HT1080 (cell line): Measurements from ENCODE around the gene PHLDA3. TPM values are rescaled to one million over a fixed set of nuclear protein-coding genes. Genes with fewer than 3 reads are reported as not detected.

ENCODE experiments used
- DNase-seq: peaks from one replicate; pipeline ENCODE4 v3.0.0-alpha.2; 2015; ENCODE audit warnings: low read depth
- polyA plus RNA-seq, 2 experiments: library from polyadenylated mRNA; depleted of rRNA; stranded (reverse); fragments of >200 nt; gene quantifications; 2 replicates each; pipeline ENCODE4 v1.2.3, GENCODE V29; 2015
- total RNA-seq: library from RNA; depleted of rRNA; stranded (reverse); fragments of >200 nt; shearing (Covaris generic); gene quantifications from 2 replicates; pipeline ENCODE4 v1.2.3, GENCODE V29; 2014; rRNA removed

Gene PHLDA3
- total RNA-seq = 91.8 and 111 TPM in 2 replicates
- polyA plus RNA-seq (2015; cell fraction: cytosol; rRNA removed) = 104 and 143 TPM in 2 replicates
- 90.0 and 94.6 TPM in 2 replicates for polyA plus RNA-seq (2015; cell fraction: nucleus; rRNA removed)

DNA sequence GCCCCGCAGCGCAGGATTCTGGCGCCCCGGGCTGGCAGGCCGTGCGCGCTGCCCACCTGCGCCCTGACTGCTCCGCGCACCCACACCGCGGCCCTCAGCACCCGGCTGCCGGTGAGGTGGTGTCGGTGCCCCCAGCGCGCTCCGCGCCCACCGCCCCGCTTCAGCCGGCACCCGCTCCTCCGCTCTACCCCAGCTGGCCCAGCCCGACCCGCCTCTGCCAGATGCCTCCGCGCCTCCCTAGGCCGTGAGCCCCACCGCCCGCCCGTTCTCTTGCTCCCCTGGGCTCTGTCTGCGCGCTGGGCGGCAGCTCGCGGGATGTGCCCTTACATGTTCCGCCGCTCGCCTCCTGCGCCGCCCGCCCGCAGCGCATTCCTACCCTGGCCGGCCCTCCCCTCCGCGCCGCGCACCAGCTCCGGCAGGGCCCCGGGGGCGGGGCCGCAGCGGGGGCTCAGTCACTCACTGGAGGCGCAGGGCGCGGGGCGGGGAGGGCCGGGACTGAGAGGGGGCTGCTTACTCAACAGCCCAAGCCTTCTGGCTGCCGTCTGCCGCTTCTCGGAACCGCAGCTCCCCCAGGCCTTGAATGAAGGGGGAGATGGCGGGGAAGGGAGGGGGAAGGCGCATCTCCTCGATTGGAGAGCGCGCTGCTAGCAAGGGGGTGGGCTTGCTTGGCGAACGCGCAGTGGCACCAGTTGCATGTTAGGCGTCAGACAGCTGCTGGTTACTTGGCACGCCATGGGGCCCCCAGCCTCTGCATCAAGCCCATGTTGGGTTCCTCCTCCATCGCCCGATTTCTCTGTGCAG is at the start of gene PHLDA3:
PHLDA3 (minus strand) TSS at position 345 of the 801 bp plus-strand sequence. CDS start 402 bp downstream, outside the sequence.
- DNase-seq = peak; percentile 84

DNA sequence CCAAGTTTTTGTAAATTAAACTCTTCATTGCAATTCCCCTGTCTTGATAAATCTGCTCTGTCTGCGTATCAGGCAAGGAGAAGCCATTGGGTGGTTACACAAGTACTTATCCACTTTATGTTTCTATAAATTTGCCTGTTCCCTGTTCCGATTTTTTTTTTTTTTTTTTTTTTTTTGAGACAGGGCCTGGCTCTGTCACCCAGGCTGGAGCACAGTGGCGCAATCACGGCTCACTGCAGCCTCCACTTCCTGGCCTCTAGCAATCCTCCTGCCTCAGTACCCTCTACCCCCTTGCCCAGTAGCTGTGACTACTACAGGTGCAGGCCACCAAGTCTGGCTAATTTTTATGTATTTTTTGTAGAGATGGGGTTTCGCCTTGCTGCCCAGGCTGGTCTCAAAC is 49.1 kb upstream of the PHLDA3 start:
- DNase-seq = no peak

DNA sequence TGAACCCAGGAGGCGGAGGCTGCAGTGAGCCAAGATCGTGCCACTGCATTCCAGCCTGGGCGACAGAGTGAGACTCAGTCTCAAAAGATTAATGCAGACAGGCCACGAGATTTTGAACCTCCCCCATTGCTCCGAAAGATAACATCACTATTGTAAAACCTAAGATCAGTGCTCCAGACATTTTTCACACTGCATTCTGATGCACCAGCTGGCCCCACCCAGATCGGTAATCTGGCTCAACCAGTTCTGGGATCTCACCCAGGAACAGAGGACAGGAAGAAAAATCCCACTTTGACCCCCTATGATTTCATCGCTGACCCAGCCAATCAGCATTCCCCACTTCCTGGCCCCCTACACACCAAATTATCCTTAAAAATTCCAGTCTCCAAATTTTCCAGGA is 48.6 kb upstream of the PHLDA3 start:
- DNase-seq = no peak

DNA sequence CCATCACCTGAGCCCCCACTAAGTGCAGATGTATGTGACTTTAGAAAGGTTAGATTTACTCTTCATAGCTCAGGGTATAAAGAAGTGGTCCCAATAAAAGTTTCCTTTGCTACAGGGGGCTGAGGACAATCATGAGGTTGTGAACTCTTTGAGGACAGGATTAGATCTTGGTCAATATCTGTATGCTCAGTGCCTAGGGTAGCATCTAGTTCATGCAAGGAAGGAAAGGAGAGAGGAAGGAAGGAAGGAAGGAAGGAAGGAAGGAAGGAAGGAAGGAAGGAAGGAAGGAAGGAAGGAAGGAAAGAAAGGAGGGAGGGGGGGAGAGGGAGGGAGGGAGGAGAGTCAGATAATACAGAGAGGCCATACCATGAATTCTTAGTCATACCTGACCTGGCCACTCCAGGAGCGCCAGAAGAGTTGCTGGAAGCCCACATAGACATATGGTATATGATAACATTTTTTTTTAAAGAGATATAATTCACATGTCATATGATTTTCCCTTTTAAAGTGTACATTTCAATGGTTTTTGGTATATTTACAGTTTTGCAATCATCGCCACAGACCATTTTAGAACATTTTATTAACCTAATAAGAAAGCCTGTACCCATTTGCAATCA is 47.6 kb upstream of the PHLDA3 start:
- DNase-seq = no peak

DNA sequence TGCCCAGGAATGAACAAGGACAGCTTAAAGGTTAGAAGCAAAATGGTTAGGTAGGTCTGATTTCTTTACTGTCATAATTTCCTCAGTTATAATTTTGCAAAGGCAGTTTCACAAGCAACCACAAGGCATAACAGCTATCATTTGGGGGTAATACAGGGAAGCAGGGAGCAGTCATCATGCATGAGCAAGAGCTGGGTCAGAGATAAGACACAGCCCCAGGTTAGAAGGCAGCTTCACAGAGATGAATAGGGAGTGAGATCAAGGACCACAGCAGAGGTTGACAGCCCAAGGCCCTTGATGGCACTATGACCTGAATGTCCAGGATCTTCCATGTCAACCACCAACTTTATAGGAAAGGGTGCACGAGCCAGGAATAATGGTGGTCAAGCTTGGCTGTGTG is 46.9 kb upstream of the PHLDA3 start:
- no peak for DNase-seq

DNA sequence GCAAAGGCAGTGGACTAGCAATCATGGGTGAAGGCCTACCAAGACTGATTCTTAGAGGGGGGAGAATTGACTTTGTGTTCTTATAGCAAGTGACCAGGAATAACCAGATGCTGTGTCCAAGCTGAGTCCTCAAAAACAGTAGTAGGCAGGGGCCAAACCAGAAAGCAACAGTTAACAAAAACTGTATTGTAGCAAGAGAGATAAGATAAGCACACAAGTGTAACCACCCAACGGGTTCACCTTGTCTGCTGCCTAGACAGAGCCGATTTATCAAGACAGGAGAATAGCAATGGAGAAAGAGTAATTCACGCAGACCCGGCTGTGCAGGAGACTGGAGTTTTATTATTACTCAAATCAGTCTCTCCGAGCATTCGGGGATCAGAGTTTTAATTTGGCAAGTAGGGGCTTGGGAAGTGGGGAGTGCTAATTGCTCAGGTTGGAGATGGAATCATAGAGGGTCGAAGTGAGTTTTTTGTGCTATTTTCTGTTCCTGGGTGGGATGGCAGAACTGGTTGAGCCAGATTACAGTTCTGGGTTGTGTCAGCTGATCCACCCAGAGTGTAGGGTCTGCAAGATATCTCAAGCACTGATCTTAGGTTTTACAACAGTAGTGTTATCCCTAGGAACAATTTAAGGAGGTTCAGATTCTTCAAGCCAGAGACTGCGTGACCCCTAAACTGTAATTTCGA is 46.2 kb upstream of the PHLDA3 start:
- DNase-seq = no peak

DNA sequence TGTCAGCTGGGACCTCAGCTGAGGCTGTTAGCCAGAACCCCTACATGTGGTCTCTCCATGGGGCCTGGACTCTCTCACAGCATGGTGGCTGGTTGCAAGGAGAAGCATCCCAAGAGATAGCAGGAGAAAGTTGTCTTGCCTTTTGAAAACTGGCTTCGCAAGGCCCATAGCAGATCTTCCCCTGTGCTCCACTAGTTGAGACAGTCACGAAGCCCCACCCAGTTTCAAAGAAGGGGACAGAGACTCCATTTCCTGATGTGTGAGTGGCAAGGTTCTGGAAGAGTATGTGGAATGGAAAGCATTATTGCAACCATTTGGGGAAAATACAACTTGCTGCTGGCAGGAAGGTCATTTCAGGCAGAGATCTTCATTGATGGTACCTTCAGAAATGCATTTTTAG is 45.5 kb upstream of the PHLDA3 start:
- DNase-seq = no peak

DNA sequence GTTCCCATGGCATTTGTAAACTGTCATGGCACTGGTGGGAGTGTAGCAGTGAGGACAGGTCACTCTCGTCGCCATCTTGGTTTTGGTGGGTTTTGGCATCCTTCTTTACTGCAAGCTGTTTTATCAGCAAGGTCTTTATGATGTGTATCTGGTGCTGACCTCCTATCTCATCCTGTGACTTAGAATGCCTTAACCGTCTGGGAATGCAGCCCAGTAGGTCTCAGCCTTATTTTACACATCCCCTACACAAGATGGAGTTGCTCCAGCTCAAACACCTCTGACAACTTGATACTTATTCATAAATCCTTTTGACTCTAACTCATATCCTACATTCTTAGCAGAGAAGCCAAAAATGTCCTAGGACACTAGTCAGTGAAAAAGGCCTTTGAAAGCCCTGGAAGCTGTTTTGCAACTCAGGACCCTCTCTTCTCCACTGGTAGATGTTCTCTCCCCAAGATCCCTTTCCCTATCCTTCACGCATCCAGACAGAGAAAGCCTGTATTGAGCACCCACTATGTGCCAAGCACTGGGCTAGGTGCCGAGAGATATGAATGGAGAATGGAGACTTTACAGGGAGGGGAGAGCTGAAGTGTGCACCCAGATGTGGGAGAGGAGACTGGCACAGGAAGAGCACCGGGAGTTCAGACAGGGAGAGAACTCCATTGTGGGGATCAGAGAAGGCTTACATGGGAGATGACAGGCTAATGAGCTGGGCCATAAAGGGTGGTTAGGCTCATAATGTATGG is 44.7 kb upstream of the PHLDA3 start:
- no peak for DNase-seq

DNA sequence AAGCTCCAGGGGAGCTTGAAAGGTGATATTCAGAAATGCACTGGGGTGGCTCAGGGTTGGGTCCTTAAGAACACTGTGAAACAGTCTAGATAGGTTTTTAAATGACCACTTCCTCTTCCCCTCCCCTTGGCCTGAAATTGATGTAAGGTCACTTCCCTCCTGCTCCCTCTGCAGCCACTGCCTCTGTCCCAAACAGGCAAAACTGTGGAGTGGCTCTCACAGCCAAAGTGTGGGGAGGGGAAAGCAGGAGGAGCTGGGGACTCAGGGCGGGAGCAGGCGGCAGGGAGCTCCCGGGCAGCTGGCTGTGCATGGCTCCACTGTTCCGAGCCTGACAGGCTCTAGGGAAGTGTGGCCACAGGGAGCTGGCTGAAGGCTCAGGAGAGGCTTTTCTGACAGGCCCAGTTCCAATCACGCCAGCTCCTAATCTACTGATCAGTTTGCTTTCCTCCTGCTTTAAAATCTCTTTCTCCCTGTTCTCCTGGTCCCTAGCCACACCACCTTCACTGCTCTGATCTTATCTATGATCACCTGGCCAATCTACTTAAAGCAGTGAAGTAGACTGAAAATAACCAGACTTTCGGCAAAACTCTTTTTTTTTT is 43.1 kb upstream of the PHLDA3 start:
- DNase-seq = no peak

DNA sequence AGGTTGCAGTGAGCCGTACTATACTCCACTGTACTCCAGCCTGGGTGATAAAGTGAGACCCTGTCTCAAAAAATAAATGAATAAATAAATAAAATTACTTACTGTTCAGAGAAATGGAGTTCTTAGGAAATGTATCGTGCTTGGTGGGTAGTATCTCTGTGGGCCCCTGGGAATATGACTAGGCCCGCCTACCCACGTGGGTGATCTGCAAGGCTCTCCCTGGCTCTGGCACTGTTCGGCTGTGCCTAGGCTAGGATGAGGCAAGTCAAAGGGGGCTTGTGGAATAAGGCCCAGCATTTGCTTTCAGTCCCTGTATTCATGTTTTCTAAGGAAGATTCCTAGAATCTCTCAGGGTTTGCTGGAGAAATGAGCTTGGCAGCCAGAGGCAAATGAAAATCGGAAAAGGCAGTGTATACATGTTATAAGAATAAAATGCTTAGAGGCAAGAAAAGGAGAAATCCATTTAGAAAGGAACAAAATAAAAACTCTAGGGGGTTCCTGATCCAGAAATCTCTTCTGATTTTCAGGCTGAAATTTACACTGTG is 42.5 kb upstream of the PHLDA3 start:
- DNase-seq = no peak

DNA sequence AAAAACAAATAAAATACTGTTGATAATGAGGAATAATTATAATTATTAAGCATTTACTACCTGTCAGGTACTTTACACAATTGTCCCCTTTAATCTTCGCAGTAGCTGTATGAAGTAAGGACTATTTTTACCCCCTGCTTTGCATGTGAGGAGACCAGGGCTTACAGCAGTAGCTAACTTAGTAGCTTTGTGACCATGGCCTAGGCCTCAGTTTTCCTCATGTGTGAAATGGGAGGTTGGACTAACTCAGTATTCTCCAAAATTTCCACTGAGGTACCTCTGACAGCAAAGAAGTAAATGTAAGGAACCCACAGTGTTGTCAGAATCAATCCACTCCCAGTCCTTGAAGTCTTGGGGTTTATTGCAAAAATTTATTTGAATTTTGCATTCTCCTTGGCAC is 41.7 kb upstream of the PHLDA3 start:
- no peak for DNase-seq

DNA sequence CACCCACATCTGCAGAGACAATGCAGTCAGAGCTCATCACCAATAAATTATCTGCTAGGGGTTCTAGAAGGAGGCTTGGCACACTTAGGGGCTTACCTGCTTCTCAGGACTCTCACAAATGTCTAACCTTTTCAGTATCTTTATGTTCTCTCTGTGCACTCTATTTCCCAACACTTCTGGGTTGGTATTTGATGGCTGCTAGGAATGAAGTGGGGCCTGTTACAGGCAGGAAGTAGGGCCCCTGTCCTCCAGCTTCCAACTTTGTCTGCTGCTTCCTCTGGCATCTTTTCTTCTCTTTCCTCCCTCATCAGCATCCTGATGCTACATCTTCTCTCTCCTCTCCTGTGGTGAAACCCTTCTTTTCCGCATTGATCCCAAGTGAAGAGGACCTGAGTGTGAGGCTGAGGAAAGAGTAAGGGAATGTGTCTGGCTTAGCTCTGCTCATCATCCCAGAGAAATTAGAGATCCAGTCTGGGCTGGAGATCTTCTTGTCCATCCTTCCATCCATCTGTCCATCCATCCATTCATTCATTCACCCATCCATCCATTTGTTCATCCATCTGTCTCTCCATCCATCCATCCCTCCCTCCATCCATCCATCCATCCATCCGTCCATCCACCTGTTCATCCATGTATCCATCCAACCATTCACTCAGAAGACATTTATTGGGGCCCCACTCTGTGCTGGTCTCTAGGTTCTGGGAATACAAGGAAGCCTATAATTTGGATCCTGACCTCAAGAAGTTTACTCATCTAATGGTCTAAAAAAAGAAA is 40.8 kb upstream of the PHLDA3 start:
- no peak for DNase-seq

DNA sequence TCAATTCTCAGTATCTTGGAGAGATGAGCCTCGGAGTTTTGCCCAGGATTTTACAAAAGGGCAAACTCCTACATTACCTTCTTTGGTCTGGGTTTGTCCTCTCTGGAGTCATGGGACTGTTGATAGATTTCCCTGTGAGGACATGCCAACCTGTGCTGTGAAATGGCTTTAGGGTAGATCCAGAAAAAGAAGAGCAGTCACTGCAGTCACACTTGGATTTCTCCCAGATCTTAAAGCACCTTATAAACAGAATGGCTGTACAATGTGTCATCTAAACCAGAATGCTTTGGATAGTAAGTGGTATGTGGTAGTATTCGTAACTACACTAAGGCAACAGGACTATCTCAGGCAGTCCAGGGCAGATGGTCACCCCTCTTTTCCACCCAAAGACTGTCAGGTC is 39.8 kb upstream of the PHLDA3 start:
- DNase-seq = no peak

DNA sequence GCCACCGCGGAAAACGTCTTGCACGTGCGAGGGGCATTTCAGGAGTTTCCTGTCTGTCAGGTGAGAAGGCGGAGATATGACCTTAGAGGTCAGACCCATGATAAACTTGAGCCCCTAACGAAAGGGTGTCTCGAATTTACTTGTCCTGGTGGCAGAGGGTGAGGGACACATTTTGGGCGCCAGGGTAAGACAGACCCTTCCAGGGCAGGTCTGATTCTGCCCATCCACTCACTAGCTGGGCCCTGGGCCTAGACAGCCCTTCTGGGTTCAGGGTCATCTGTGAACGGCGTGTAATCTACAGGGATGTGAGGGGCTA is 38.3 kb upstream of the PHLDA3 start:
- DNase-seq = no peak

DNA sequence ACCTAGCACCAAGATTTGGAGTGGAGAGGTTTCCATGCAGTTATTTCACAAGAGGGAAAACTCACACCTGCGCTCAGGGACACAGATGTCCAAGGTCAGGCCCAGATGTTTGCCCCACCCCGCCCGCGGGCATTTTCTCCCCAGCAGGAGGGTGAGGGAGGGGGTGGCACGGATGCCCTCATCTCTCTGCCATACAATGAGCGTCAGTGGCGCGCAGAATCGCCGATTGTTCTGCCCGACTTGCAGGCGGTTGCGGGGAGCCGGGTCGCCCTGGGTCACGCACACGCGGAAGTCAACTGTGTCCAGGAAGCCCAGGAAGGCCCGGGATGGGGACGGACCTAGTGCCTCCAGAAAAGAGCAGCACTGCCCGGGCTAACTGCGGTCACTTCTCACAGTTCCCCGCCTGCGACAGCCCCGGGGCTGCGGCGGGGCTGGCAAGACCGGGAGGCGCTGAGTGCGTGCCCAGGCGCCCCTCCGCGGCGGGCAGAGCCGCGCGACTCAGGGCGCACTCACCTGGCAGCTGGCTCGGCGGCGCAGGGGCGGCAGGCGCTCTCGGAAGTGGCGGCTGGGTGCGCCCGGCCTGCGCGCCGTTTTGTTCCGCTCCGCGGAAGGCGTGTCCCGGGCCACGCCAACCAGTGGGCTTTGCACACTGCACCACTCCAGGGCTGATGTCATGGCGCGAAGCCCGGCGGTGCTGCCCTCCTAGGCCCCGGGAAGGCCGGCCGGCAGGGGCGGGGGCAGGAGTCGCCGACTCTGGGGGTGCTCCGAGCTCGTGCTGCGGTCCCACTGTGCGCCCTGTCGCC is 37.8 kb upstream of the PHLDA3 start, which contains the start of gene CSRP1:
CSRP1 (minus strand) TSS at position 567 of the 803 bp plus-strand sequence. CDS start 10,820 bp downstream, outside the sequence.
- peak; percentile 83 for DNase-seq

DNA sequence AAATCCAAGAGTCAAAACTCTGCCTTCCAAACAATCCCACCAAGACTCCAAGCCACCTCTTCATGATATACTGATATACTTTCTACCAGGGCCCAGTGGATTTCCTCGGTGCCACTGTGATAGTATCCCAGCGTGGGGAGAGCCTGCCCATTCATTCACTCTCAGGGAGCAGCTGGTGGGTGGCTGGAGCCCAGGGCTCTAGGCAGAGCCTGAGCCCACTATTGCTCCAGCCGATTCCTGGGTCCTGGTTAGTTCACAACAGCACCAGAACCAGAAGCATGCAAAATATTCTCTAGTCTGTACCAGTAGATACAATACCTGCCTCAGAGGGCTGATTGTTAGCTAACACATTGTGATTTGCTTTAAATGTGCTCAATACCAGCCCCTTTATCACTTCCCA is 37.1 kb upstream of the PHLDA3 start:
- DNase-seq = no peak

DNA sequence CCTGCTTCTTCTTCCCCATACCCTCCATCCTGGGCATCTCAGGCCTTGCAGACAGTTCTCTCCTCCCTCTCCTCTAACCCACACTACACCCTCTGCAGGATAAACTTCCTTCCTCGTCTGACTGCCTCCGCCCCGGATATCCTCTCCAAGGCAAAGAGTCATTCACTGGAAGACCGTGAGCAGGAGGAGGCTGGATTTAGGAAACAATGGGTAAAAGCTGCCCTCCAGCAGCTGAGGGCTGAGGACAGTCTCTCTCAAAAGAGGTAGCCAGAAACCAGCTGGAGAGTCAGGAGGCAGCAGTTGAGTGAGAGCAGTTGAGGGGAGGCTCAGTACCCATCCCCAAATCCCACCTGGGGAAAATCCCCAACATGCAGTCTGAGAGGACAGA is 36.5 kb upstream of the PHLDA3 start:
- peak; percentile 84 for DNase-seq

DNA sequence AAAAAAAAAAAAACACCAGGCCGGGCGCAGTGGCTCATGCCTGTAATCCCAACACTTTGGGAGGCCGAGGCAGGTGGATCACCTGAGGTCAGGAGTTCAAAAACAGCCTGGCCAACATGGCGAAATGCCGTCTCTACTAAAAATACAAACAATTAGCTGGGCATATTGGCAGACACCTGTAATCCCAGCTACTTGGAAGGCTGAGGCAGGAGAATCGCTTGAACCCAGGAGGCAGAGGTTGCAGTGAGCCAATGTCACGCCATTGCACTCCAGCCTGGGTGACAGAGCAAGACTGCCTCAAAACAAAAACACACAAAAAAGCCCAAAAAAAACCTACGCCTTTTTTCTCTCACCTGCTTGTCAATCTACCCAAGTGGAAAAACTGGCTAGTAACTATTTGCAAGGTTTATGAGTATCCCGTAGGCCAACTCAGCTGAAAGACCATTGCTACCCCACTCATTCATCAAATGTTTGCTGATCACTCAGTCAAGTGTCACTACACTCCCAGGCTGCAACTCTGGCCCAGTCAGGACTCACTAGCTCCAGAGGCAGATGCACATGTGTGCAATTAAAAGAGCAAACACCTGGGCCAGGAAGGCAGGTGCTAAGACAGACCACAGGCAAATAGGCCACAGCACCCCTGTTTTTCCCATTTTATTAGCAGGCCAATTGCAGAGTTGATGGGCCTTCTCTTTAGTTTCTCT is 36.0 kb upstream of the PHLDA3 start:
- no peak for DNase-seq
